Coronary artery (tissue), 2 donors: ENCODE results near the gene RIPPLY3.
"Not testable (repeated sequence)": the region's sequence is repeated elsewhere in the genome, so short reads cannot be mapped to it uniquely, and the experiment has no call there.

Source experiments
- DNase-seq: peaks from one replicate; pipeline ENCODE4 v3.0.0-alpha.2; 2017; ENCODE audit warnings: low spot score
- H3K27ac ChIP-seq, 2 donors: fragments of 200-600 bp; sonication (generic); one replicate each; pipeline ENCODE4 v1.5.1; 2016 to 2019
- H3K4me3 ChIP-seq: fragments of 200-600 bp; sonication (generic); 2 replicates; pipeline ENCODE4 v1.5.1; 2016; ENCODE audit warnings: mild to moderate bottlenecking, moderate library complexity
- TF ChIP-seq, protein P1 (sequence below): fragments of 200-600 bp; sonication (generic); IDR thresholded peaks from one replicate; pipeline ENCODE4 v1.5.1; 2019; ENCODE audit warnings: antibody characterized with exemption

Gene RIPPLY3

DNA sequence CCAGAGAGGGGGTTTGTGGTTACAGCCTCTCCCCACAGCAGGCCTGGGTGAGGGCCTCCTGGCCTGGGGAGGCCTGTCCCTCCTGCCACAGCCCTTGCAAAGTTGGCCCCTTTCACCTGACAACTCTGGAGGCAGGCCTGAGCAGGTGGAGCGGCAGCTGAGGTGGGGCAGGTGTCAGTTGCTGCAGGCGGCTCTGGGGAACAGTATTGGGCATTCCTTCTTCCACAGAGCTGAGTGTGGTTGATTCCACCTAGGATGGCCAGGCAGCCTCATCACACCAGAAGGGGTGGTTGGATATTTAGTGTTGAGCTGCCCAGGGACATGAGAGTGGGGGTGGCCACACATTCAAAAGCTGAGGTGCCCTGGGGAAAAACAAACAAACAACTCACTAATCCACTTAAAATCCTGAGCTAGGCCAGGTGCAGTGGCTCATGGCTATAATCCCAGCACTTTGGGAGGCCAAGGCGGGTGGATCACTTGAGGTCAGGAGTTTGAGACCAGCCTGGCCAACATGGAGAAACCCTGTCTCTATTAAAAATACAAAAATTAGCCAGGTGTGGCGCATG lies 35.3 kb downstream of the RIPPLY3 start:
- TF ChIP-seq, protein P1, sequence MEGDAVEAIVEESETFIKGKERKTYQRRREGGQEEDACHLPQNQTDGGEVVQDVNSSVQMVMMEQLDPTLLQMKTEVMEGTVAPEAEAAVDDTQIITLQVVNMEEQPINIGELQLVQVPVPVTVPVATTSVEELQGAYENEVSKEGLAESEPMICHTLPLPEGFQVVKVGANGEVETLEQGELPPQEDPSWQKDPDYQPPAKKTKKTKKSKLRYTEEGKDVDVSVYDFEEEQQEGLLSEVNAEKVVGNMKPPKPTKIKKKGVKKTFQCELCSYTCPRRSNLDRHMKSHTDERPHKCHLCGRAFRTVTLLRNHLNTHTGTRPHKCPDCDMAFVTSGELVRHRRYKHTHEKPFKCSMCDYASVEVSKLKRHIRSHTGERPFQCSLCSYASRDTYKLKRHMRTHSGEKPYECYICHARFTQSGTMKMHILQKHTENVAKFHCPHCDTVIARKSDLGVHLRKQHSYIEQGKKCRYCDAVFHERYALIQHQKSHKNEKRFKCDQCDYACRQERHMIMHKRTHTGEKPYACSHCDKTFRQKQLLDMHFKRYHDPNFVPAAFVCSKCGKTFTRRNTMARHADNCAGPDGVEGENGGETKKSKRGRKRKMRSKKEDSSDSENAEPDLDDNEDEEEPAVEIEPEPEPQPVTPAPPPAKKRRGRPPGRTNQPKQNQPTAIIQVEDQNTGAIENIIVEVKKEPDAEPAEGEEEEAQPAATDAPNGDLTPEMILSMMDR: no peak
- H3K27ac ChIP-seq: no peak overlapping the region
- no peak for DNase-seq
- H3K4me3 ChIP-seq: no peak overlapping the region

DNA sequence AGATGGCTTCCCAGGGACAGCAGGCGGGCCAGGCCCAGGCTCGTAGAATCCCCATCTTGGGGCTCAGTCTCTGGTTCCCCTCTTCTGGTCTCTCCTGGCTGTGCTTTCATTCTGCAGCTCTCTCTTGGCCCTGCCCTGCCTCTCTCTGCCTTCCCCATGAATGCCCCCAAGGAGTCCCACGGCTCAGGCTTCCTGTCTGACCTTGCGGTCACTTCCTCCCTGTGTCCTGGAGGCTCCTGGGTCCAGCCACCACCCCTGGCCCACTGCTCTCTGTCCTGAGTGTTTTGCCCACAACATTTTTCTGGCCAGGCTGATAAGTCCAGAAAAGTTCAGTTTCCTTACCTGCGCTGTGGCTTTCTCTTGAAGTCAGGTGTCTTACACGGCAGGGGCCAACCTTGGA lies 37.3 kb downstream of the RIPPLY3 start:
- H3K4me3 ChIP-seq: no peak overlapping the region
- H3K27ac ChIP-seq: no peak overlapping the region
- TF ChIP-seq, protein P1: no peak
- no peak for DNase-seq

DNA sequence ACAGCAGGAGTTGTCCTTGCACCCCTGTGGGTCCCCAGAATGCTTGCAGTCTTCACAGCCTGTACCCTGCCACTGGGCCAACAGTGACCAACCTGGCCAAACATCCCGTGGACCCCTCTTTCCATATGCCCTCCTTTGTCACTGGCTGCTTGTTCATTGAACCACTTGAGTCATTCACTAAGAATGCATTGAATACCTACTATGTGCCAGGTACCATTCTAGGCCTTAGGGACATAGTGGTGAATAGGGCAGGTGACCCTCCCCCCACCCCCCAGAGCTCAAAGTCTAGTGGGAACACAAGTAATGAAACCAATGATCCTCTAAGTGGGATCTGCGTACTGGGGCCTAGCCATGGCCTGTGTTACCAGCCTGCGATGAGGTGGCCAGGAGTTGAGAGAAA lies 38.1 kb downstream of the RIPPLY3 start:
- no peak for DNase-seq
- TF ChIP-seq, protein P1: no peak
- no peak overlapping the region for H3K27ac ChIP-seq
- no peak overlapping the region for H3K4me3 ChIP-seq

DNA sequence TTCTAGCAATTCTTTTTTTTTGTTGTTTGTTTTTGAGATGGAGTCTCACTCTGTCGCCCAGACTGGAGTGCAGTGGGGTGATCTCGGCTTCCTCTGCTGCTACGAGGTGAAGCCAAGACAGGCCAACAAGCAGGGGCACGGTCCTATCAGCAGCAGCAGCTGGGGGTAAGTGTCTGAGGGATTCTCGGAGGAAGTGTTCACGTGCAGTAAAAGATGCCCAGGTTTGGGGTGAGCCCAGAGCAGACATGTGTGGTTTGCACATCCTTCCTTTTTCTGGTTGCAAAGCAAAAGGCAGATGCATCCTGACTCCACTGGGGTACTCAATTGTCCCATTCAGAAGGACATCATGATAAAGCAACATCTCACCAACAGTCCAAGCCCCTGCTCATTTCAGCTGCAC lies 38.6 kb downstream of the RIPPLY3 start:
- no peak for DNase-seq
- H3K27ac ChIP-seq: no peak overlapping the region
- no peak overlapping the region for H3K4me3 ChIP-seq
- TF ChIP-seq, protein P1: no peak

DNA sequence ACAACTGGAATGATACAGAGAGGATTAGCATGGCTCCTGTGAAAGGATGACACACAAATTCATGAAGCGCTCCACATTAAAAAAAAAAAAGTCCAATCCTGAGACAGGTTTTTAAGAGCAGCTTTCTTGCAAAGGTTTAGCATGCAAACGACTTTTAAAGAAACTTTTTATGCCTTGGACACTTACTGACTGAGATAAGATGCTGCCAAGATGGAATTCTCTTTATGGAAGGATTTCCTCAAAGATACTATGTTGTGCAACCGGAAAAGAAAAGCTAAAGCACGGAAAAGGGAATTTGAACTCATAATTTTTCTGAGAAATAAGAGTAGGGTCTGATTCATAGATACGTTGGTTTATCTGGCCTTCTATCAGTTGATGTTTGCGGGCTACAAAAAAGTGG lies 39.1 kb downstream of the RIPPLY3 start:
- DNase-seq: no peak
- TF ChIP-seq, protein P1: no peak
- H3K4me3 ChIP-seq: no peak overlapping the region
- H3K27ac ChIP-seq: no peak overlapping the region

DNA sequence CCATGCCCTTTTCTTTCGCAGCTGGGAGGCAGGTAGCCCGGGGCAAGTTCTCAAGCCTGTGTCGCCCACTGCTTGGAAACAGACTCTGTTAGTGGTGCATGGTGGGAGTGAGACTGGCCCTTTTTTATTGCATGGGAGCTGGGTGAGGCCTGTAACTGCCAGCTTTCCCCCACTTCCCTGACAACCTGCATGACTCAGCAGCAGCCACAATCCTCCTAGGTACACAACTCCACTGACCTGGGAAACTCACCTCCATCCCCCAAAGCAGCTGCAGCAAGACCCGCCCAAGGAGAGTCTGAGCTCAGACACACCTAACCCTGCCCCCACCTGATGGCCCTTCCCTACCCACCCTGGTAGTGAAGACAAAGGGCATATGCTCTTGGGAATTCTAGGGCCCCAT lies 40.6 kb downstream of the RIPPLY3 start:
- TF ChIP-seq, protein P1: no peak
- no peak for DNase-seq
- no peak overlapping the region for H3K27ac ChIP-seq
- H3K4me3 ChIP-seq: no peak overlapping the region

DNA sequence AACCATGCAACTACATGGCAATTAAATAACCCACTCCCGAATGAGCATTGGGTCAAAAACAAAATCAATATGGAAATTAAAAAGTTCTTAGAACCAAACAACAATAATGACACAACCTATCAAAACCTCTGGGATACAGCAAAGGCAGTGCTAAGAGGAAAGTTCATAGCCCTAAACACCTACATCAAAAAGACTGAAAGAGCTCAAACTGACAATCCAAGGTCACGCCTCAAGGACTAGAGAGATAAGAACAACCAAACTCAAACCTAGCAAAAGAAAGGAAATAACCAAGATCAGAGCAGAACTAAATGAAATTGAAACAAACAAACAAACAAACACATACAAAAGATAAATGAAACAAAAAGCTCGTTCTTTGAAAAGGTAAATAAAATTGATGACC lies 43.2 kb downstream of the RIPPLY3 start:
- H3K27ac ChIP-seq, H3K4me3 ChIP-seq, DNase-seq: not testable (repeated sequence)
